Skin of body (tissue), 2 donors: ENCODE data around the gene USP34. TPM values are rescaled to one million over a fixed set of nuclear protein-coding genes. Genes with fewer than 3 reads are reported as not detected.
"Not testable (repeated sequence)": the region's sequence is repeated elsewhere in the genome, so short reads cannot be mapped to it uniquely, and the experiment has no call there.

ENCODE experiments used
- DNase-seq: peaks from one replicate; lab custom pipeline; 2025; lab: John Stamatoyannopoulos, UW
- total RNA-seq: library from RNA; depleted of rRNA; stranded (reverse); fragments of >200 nt; gene quantifications from one replicate; pipeline ENCODE4 v1.2.3, GENCODE V29; 2014

The USP34 gene
- total RNA-seq, 1 donor from 2014 or later = 133 TPM

GRCh38 chr2:61431345-61431744 lies 39.5 kb downstream of the USP34 start:
- DNase-seq = no peak

- DNase-seq = no peak
These were observed 44.5 kb downstream of the USP34 start for GRCh38 chr2:61426267-61426897.

- DNase-seq = no peak
These were observed 45.2 kb downstream of the USP34 start for GRCh38 chr2:61425605-61426155.

GRCh38 chr2:61423714-61424113 lies 47.2 kb downstream of the USP34 start:
- DNase-seq = no peak

- DNase-seq = no peak
These were observed 49.3 kb downstream of the USP34 start for GRCh38 chr2:61421611-61422010.

GRCh38 chr2:61420991-61421544 lies 49.8 kb downstream of the USP34 start:
- no peak for DNase-seq

GRCh38 chr2:61419570-61419969 lies 51.3 kb downstream of the USP34 start:
- no peak for DNase-seq

- DNase-seq = no peak
These were observed 51.8 kb downstream of the USP34 start for GRCh38 chr2:61419129-61419528.

GRCh38 chr2:61416871-61417645 lies 53.8 kb downstream of the USP34 start:
- DNase-seq = no peak

- DNase-seq = no peak
These were observed 55.6 kb downstream of the USP34 start for GRCh38 chr2:61415265-61415664.

GRCh38 chr2:61414674-61415073 lies 56.2 kb downstream of the USP34 start:
- DNase-seq = no peak

- no peak for DNase-seq
These were observed 59.8 kb downstream of the USP34 start for GRCh38 chr2:61411109-61411508.

GRCh38 chr2:61410185-61410584 lies 60.7 kb downstream of the USP34 start:
- DNase-seq = no peak

- no peak for DNase-seq
These were observed 65.1 kb downstream of the USP34 start for GRCh38 chr2:61405813-61406212.

- DNase-seq = no peak
These were observed 66.4 kb downstream of the USP34 start for GRCh38 chr2:61404438-61404837.

- no peak for DNase-seq
These were observed 72.5 kb downstream of the USP34 start for GRCh38 chr2:61398413-61398812.

- no peak for DNase-seq
These were observed 74.9 kb downstream of the USP34 start for GRCh38 chr2:61396005-61396404.

GRCh38 chr2:61387588-61387987 lies 83.3 kb downstream of the USP34 start:
- not testable (repeated sequence) for DNase-seq

GRCh38 chr2:61380882-61381197 lies 90.0 kb downstream of the USP34 start:
- DNase-seq = not testable (repeated sequence)

GRCh38 chr2:61380056-61380881 lies 90.6 kb downstream of the USP34 start:
- DNase-seq = no peak

GRCh38 chr2:61379521-61379920 lies 91.4 kb downstream of the USP34 start:
- DNase-seq = no peak

GRCh38 chr2:61378281-61378680 lies 92.6 kb downstream of the USP34 start:
- DNase-seq = no peak
